Skeletal muscle tissue (tissue), 4 donors: Measurements from ENCODE around the gene ATP6AP1. TPM values are rescaled to one million over a fixed set of nuclear protein-coding genes. Genes with fewer than 3 reads are reported as not detected.
A peak's percentile ranks its signal among the peaks of the same experiment; 100 is the strongest.
"Not testable (repeated sequence)": the region's sequence is repeated elsewhere in the genome, so short reads cannot be mapped to it uniquely, and the experiment has no call there.

Source experiments
- H3K27ac ChIP-seq: one replicate; pipeline ENCODE4 v1.7.0; 2013; ENCODE audit warnings: mild to moderate bottlenecking, low read depth, low read length, inconsistent platforms
- H3K27me3 ChIP-seq, 3 donors: one replicate each; pipeline ENCODE4 v1.7.0; 2013; ENCODE audit warnings: low read length in 3 of 3; ENCODE audit not compliant: control insufficient read depth in 3 of 3, insufficient read depth in 3 of 3
- H3K36me3 ChIP-seq, 3 donors: one replicate each; pipeline ENCODE4 v1.7.0; 2013; ENCODE audit warnings: low read length in 3 of 3; ENCODE audit not compliant: control insufficient read depth in 3 of 3, insufficient read depth in 3 of 3
- H3K4me1 ChIP-seq, 3 donors: one replicate each; pipeline ENCODE4 v1.7.0; 2013; ENCODE audit warnings: low read length in 3 of 3, mild to moderate bottlenecking in 3 of 3; ENCODE audit not compliant: control insufficient read depth in 3 of 3, insufficient read depth in 3 of 3
- H3K4me3 ChIP-seq, 3 donors: one replicate each; pipeline ENCODE4 v1.7.0; 2013; ENCODE audit warnings: low read length in 3 of 3
- H3K9ac ChIP-seq, 3 donors: one replicate each; pipeline ENCODE4 v1.7.0; 2013; ENCODE audit warnings: low read length in 3 of 3, mild to moderate bottlenecking in 3 of 3, moderate library complexity in 2 of 3, low read depth in 1 of 3
- H3K9me3 ChIP-seq, 3 donors: one replicate each; pipeline ENCODE4 v1.7.0; 2013; ENCODE audit warnings: low read length in 3 of 3; ENCODE audit not compliant: control insufficient read depth in 3 of 3
- total RNA-seq: library from RNA; depleted of rRNA; stranded (reverse); fragments of >200 nt; gene quantifications from one replicate; pipeline ENCODE4 v1.2.3, GENCODE V29; 2014
- donor health status: Osteomylitis.

The ATP6AP1 gene
- total RNA-seq, 1 donor from 2014 or later: 24.5 TPM

- Histone ChIP-seq H3K4me1 (peaks cover 18 to 29% (median 25%) of the 10 kb centered on the region in 3 donors), H3K4me3 (peak overlapping the region; percentile 74 to 91 (median 89)), H3K9me3 (no peaks in the 10 kb centered on the region), H3K27ac (peak overlapping the region; percentile 97), H3K36me3 (peaks cover 18 to 27% (median 23%) of the 10 kb centered on the region in 3 donors), H3K9ac (peak overlapping the region; percentile 86 to 99 (median 97)), H3K27me3 (no peaks in the 10 kb centered on the region)
Measured at GRCh38 chrX:154399527-154400368, 28.7 kb upstream of the ATP6AP1 start.

- H3K9me3 ChIP-seq, H3K27ac ChIP-seq, H3K27me3 ChIP-seq, H3K9ac ChIP-seq: not testable (repeated sequence)
- peak overlapping the region in 2 of 3 donors; percentile 29 to 39 for H3K4me3 ChIP-seq
- peaks cover 18 to 28% (median 27%) of the 10 kb centered on the region in 3 donors for H3K36me3 ChIP-seq
- H3K4me1 ChIP-seq: peaks cover 18 to 29% (median 25%) of the 10 kb centered on the region in 3 donors
Measured at GRCh38 chrX:154400369-154400817, 28.1 kb upstream of the ATP6AP1 start.

DNA sequence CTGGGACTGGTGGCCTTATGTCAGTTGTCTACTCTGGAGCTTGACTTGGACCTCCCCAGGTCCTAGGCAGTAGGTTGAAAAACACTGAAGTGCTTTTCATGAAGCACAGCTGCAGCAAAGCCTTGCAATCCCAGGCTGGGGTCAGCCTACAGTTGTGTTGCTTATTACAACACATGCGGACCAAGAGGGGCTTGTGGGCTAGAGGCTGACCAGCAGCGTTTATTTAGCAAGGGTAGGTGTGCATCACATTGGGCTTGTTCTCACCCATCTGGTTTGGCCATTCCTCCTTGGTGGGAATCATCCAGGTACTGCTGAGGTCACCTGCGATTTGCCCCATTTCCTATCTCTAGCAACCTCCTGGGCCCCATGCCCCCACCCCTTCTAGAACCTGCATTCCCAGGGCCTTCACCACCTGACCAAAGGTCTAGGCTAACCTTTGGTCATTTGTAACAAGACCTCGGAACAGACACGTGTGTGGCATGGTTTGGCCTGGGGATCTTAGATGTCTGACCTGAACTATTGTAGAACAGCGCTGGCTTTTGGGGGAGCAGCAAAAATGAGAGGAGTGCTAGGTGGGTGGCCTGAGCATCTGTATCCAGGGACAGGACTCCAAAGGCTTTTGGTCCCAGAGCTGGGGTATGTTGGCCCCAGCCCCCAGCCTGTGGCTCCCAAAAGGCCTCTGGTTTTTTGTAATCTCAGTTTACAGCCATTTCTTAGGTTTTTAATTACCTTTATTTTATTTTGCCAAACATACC is 27.3 kb upstream of the ATP6AP1 start:
- no peak overlapping the region for H3K9ac ChIP-seq

GRCh38 chrX:154401918-154402621 is 26.4 kb upstream of the ATP6AP1 start:
- Histone ChIP-seq H3K27me3 (no peaks in the 10 kb centered on the region), H3K9me3 (no peaks in the 10 kb centered on the region), H3K27ac (no peak overlapping the region), H3K4me3 (no peak overlapping the region), H3K4me1 (peaks cover 16 to 26% (median 24%) of the 10 kb centered on the region in 3 donors), H3K36me3 (peaks cover 18 to 28% (median 27%) of the 10 kb centered on the region in 3 donors), H3K9ac (no peak overlapping the region)

More for the DNA sequence above, 27.3 kb upstream of the ATP6AP1 start:
- H3K9me3 ChIP-seq: no peaks in the 10 kb centered on the region
- H3K27ac ChIP-seq: no peak overlapping the region
- no peak overlapping the region for H3K4me3 ChIP-seq
- no peaks in the 10 kb centered on the region for H3K27me3 ChIP-seq
- peaks cover 18 to 29% (median 25%) of the 10 kb centered on the region in 3 donors for H3K4me1 ChIP-seq
- H3K36me3 ChIP-seq: peaks cover 18 to 28% (median 27%) of the 10 kb centered on the region in 3 donors

DNA sequence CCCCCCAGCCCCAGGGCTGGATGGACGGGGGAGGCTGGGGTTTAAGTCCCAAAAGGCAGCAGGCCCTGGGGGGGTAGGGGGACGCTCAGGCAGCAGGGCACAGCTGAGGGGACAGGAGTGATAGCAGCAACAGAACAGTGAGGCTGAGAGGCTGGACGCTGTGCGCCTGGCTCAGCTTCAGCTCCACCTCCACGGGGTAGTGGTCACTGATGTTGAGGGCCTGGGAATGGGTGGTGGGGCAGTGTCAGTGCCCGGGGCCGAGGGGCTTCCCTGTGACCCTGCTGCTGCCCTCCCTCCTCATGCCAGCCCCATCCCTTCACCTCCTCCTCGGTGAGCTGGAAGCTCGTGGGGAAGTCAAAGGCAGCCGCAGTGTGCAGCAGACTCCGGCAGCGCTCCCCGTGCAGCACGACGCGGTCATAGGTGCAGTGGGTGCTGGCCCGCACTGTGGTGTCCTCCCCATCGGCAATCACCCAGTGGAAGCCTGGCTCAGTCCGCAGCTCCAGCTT is 25.8 kb upstream of the ATP6AP1 start:
- peaks cover 18 to 28% (median 27%) of the 10 kb centered on the region in 3 donors for H3K36me3 ChIP-seq
- H3K9ac ChIP-seq: no peak overlapping the region
- no peaks in the 10 kb centered on the region for H3K27me3 ChIP-seq
- no peak overlapping the region for H3K4me3 ChIP-seq
- no peak overlapping the region for H3K27ac ChIP-seq
- H3K9me3 ChIP-seq: no peaks in the 10 kb centered on the region
- H3K4me1 ChIP-seq: peaks cover 15 to 24% (median 23%) of the 10 kb centered on the region in 3 donors

DNA sequence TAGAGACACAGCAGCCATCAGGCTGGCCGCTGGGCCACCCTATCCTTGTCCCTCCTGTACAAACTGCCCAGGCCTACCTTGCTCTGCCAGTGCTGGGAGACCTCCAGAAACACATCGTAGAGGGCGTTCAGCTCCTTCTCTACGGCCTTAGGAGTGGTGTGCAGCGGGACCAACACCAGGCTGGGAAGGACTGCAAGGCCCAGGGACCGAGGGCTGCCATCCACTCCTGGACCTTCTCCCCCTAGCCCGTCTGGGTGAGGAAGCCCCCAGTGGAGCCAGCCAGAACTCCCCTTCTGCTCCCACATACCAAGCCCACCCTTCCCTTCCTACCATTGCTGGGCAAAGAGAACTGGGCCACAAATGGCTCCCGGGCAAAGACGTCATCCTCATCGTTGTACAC is 25.3 kb upstream of the ATP6AP1 start:
- H3K4me3 ChIP-seq: no peak overlapping the region
- H3K4me1 ChIP-seq: peaks cover 15 to 24% (median 23%) of the 10 kb centered on the region in 3 donors
- H3K9me3 ChIP-seq: no peaks in the 10 kb centered on the region
- H3K36me3 ChIP-seq: peaks cover 18 to 28% (median 27%) of the 10 kb centered on the region in 3 donors
- H3K27me3 ChIP-seq: no peaks in the 10 kb centered on the region
- peak overlapping the region in 1 of 3 donors; percentile 40 for H3K9ac ChIP-seq
- no peak overlapping the region for H3K27ac ChIP-seq

GRCh38 chrX:154403858-154404257 is 24.6 kb upstream of the ATP6AP1 start:
- Histone ChIP-seq H3K4me3 (no peak overlapping the region), H3K27me3 (no peaks in the 10 kb centered on the region), H3K27ac (no peak overlapping the region), H3K36me3 (peaks cover 18 to 28% (median 27%) of the 10 kb centered on the region in 3 donors), H3K9me3 (no peaks in the 10 kb centered on the region), H3K4me1 (peaks cover 19 to 25% (median 24%) of the 10 kb centered on the region in 3 donors), H3K9ac (no peak overlapping the region)

DNA sequence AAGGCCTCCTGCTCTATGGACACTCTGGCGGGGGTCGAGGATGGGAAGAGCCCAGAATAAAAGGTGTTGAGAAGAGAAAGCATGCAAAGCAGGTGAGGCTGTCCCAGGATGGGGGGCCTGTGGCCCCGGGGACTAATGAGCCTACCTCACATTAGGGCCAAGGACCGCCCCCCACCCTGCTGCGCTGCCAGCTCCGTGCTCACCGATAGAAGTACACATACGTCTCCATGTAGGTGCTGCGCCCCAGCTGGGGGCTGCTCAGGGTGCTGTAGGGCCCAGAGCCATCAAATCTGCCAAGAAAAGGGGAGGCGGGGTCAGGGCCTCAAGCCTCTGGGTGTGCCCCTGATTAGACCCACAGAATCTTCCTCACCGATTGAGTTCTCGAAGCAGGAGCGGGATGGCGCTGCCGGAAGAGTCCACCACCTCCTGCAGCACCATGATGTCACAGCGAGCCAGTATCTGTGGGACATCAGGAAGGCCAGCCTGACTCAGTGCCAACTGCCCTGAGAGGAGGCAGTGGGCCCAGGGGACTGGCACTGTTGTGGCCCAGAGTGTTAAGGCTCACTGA is 23.8 kb upstream of the ATP6AP1 start:
- Histone ChIP-seq H3K4me1 (peaks cover 15 to 24% (median 22%) of the 10 kb centered on the region in 3 donors), H3K36me3 (peaks cover 12 to 21% (median 21%) of the 10 kb centered on the region in 3 donors), H3K9ac (no peak overlapping the region), H3K9me3 (no peaks in the 10 kb centered on the region), H3K4me3 (no peak overlapping the region), H3K27me3 (no peaks in the 10 kb centered on the region), H3K27ac (no peak overlapping the region)

DNA sequence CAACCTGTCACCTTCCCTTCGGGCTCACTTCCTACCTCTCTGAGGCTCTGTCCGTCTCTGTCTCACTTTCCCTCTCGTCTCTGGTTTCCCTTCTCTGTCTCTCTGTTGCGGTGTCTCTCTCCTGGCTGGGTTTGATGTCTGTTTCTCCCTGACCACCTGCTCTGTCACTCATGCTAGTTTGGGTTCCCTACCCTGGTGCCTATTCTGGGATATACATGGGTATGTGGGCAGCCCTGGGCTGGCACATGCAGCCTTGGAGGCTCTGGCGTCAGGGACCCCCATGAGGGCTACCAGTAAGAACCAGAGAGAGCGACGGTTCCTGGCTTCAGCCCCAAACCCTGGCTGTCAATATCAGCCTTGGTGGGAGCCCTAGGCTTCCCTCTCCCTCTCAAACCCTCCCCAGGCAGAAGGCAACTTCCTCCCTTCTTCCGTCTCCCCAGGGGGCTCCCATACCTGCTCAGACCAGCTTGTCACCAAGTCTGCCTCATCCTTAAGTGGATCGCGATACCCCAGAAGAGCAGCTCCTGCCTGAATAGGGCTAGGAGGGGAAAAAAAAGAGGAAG is 19.7 kb upstream of the ATP6AP1 start:
- Histone ChIP-seq H3K4me3 (peak overlapping the region; percentile 65 to 73 (median 69)), H3K9me3 (no peaks in the 10 kb centered on the region), H3K27me3 (no peaks in the 10 kb centered on the region), H3K4me1 (peaks cover 18 to 21% (median 19%) of the 10 kb centered on the region in 3 donors), H3K9ac (peak overlapping the region; percentile 72 to 88 (median 80)), H3K27ac (peak overlapping the region; percentile 95), H3K36me3 (peaks cover 0 to 14% (median under 1%) of the 10 kb centered on the region in 3 donors)
